OCI-LY3 (cell line): ENCODE data around the gene OR2G6.
"Not testable (repeated sequence)": the region's sequence is repeated elsewhere in the genome, so short reads cannot be mapped to it uniquely, and the experiment has no call there.

Experiments
- EZH2phosphoT487 ChIP-seq: fragments of 200-600 bp; shearing (Covaris generic); IDR thresholded peaks from 2 replicates; pipeline ENCODE4 v1.6.1; 2018; ENCODE audit warnings: antibody characterized with exemption, mixed run types, low read depth
- TF ChIP-seq, protein P1 (sequence below): fragments of 200-600, 300-600 bp; sonication (generic); IDR thresholded peaks from 2 replicates; pipeline ENCODE4 v1.5.1; 2014; ENCODE audit warnings: antibody characterized with exemption, low read length, low read depth

DNA sequence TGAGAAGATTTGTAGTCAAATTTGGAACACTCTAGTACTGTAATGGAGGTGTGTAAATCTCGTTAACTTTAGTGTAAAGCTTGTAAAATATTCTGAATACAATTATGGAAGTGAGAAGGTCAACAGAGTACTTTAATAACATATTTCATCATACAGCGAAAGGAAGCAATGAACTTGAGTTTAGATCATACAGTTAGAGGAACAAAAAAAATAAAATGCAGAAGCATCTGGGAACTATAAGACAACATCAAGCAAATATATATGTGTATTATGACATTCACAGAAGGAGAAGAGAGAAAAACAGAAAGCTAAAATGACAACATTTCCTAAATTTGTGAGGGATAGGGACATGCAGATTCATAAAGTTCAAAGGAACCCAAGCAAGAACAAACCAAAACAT is 61.2 kb downstream of the OR2G6 start:
- TF ChIP-seq, protein P1, sequence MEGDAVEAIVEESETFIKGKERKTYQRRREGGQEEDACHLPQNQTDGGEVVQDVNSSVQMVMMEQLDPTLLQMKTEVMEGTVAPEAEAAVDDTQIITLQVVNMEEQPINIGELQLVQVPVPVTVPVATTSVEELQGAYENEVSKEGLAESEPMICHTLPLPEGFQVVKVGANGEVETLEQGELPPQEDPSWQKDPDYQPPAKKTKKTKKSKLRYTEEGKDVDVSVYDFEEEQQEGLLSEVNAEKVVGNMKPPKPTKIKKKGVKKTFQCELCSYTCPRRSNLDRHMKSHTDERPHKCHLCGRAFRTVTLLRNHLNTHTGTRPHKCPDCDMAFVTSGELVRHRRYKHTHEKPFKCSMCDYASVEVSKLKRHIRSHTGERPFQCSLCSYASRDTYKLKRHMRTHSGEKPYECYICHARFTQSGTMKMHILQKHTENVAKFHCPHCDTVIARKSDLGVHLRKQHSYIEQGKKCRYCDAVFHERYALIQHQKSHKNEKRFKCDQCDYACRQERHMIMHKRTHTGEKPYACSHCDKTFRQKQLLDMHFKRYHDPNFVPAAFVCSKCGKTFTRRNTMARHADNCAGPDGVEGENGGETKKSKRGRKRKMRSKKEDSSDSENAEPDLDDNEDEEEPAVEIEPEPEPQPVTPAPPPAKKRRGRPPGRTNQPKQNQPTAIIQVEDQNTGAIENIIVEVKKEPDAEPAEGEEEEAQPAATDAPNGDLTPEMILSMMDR = not testable (repeated sequence)
- not testable (repeated sequence) for TF ChIP-seq EZH2phosphoT487
